ENCODE results near the gene GHRL. TPM values are rescaled to one million over a fixed set of nuclear protein-coding genes. Genes with fewer than 3 reads are reported as not detected.

GHRL gene
- total RNA-seq, 1 experiment from 2014 or later, result not detected

DNA sequence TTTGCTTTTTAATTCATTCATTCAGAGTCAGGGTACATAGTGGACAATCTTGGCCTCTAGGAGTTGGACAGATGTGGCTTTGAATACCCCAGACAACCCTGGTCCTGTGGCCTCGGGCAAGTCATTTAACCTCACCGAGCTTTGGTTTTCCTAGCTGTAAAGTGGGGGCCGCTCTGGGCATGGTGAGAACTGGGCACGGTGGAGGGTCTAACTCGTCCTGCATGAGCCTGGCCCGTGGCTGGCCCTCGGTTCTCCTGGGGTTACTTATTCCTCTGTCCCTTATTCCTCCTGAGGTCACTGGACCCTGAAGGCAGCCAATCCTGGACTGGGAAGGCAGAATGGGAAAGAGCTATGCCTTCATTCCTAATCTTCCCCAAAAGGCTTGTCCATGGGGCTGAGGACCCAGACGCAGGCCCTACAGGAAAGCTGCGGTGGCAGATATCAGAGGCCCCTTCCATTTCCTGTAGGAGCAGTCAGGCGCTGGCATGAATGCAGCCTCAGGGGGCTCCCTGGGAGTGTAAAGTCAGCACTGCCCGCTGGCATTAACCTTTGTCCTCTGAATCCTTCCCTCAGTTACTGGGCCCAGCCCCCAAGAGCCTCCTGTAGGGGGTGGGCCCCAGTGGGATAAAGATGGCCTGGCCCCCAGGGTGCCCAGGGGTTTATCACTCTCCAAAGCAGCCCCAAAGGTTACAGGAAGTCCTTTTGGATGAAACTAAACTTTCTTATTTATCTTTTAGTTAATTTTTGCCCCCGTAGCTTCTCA lies 46.0 kb upstream of the GHRL start:
- ChIA-PET POLR2A (no interaction called here), CTCF (no interaction called here), RAD21 (ENCODE audit: low non-redundant PET in 1 of 2, low total read pairs in 2 of 2, uncharacterized antibody in 2 of 2, unreplicated experiment in 2 of 2) (no interaction called here)
- Histone ChIP-seq H3K4me2 (ENCODE audit: low read length) (no peak overlapping the region), H3K4me3 (replicated peaks in 1 of 2; ENCODE audit: low read depth in 1 of 2, low read length in 2 of 2) (no peak overlapping the region), H3K9me3 (ENCODE audit: control insufficient read depth in 1 of 2, insufficient read depth in 1 of 2, low read depth in 1 of 2, low read length in 2 of 2) (no peaks in the 10 kb centered on the region), H3K27ac (ENCODE audit: low read depth, low read length) (no peak overlapping the region), H3K79me2 (ENCODE audit: insufficient read depth, low read length) (no peaks in the 10 kb centered on the region), H3K9me2 (ENCODE audit: insufficient read depth) (no peaks in the 10 kb centered on the region), H3K4me1 (ENCODE audit: control insufficient read depth in 1 of 2, insufficient read depth in 2 of 2, low read length in 2 of 2) (no peaks in the 10 kb centered on the region), H3K36me3 (ENCODE audit: control insufficient read depth in 1 of 2, insufficient read depth in 2 of 2, low read length in 2 of 2) (no peaks in the 10 kb centered on the region), H2AFZ (ENCODE audit: low read depth, low read length, poor library complexity, severe bottlenecking) (no peak overlapping the region), H4K20me1 (ENCODE audit: insufficient read depth) (no peaks in the 10 kb centered on the region), H3K9ac (ENCODE audit: low read length) (no peak overlapping the region), H3K27me3 (ENCODE audit: insufficient read depth, low read length) (no peaks in the 10 kb centered on the region)
- no TSS peak for BruUV-seq (replicated peaks)
- intact Hi-C loops (cut with micrococcal nuclease), result no loop called here
- TF ChIP-seq ZNF274 (IDR thresholded peaks at IDR 0.05; ENCODE audit: low read depth, low read length) (no peak), TCF7L2 (IDR thresholded peaks at IDR 0.05; ENCODE audit: borderline replicate concordance, extremely low read depth, insufficient read depth, insufficient read length) (no peak)
- no peak for DNase-seq (ENCODE audit: low read depth, low spot score)
- no peak for ATAC-seq

DNA sequence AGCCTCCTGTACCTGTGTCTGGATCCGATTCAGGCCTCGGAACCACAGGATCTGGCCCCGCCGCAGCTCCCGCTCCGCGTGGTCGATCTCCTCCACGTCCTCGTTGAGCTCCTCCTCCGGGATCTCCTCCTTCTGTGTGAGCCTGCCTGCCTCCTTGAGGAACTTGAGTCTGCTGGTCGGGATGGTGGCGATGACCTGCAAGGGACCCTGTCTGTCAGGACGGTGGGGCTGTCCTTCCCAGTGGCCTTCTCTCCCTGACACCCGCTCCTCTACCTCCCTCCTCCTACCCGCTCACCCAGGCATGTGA lies 45.4 kb upstream of the GHRL start:
- intact Hi-C loops (cut with micrococcal nuclease), result no loop called here
- Histone ChIP-seq H3K27me3 (ENCODE audit: insufficient read depth, low read length) (no peaks in the 10 kb centered on the region), H3K9ac (ENCODE audit: low read length) (no peak overlapping the region), H3K4me2 (ENCODE audit: low read length) (no peak overlapping the region), H3K9me3 (ENCODE audit: control insufficient read depth in 1 of 2, insufficient read depth in 1 of 2, low read depth in 1 of 2, low read length in 2 of 2) (no peaks in the 10 kb centered on the region), H3K27ac (ENCODE audit: low read depth, low read length) (no peak overlapping the region), H3K9me2 (ENCODE audit: insufficient read depth) (no peaks in the 10 kb centered on the region), H3K36me3 (ENCODE audit: control insufficient read depth in 1 of 2, insufficient read depth in 2 of 2, low read length in 2 of 2) (no peaks in the 10 kb centered on the region), H3K4me1 (ENCODE audit: control insufficient read depth in 1 of 2, insufficient read depth in 2 of 2, low read length in 2 of 2) (no peaks in the 10 kb centered on the region), H4K20me1 (ENCODE audit: insufficient read depth) (no peaks in the 10 kb centered on the region), H2AFZ (ENCODE audit: low read depth, low read length, poor library complexity, severe bottlenecking) (no peak overlapping the region), H3K4me3 (replicated peaks in 1 of 2; ENCODE audit: low read depth in 1 of 2, low read length in 2 of 2) (no peak overlapping the region), H3K79me2 (ENCODE audit: insufficient read depth, low read length) (no peaks in the 10 kb centered on the region)
- TF ChIP-seq ZFX (IDR thresholded peaks at IDR 0.05) (no peak), FOSL1 (IDR thresholded peaks at IDR 0.05; ENCODE audit: low read depth) (no peak), CBX3 (IDR thresholded peaks at IDR 0.05; ENCODE audit: low read depth) (no peak), EGR1 (IDR thresholded peaks at IDR 0.05; ENCODE audit: low read depth) (no peak), YY1 (IDR thresholded peaks at IDR 0.05; ENCODE audit: extremely low read depth, insufficient replicate concordance, low read depth, low read length) (no peak), EZH2 (IDR thresholded peaks at IDR 0.05) (no peak), SP1 (IDR thresholded peaks at IDR 0.05; ENCODE audit: low read depth) (no peak), ZNF274 (IDR thresholded peaks at IDR 0.05; ENCODE audit: low read depth, low read length) (no peak), SRF (IDR thresholded peaks at IDR 0.05; ENCODE audit: low read depth) (no peak), POLR2A (IDR thresholded peaks at IDR 0.05; ENCODE audit: borderline replicate concordance, extremely low read depth, insufficient read depth, insufficient read length) (no peak), TCF7L2 (IDR thresholded peaks at IDR 0.05; ENCODE audit: borderline replicate concordance, extremely low read depth, insufficient read depth, insufficient read length) (no peak)
- TF ChIP-seq, protein P1, sequence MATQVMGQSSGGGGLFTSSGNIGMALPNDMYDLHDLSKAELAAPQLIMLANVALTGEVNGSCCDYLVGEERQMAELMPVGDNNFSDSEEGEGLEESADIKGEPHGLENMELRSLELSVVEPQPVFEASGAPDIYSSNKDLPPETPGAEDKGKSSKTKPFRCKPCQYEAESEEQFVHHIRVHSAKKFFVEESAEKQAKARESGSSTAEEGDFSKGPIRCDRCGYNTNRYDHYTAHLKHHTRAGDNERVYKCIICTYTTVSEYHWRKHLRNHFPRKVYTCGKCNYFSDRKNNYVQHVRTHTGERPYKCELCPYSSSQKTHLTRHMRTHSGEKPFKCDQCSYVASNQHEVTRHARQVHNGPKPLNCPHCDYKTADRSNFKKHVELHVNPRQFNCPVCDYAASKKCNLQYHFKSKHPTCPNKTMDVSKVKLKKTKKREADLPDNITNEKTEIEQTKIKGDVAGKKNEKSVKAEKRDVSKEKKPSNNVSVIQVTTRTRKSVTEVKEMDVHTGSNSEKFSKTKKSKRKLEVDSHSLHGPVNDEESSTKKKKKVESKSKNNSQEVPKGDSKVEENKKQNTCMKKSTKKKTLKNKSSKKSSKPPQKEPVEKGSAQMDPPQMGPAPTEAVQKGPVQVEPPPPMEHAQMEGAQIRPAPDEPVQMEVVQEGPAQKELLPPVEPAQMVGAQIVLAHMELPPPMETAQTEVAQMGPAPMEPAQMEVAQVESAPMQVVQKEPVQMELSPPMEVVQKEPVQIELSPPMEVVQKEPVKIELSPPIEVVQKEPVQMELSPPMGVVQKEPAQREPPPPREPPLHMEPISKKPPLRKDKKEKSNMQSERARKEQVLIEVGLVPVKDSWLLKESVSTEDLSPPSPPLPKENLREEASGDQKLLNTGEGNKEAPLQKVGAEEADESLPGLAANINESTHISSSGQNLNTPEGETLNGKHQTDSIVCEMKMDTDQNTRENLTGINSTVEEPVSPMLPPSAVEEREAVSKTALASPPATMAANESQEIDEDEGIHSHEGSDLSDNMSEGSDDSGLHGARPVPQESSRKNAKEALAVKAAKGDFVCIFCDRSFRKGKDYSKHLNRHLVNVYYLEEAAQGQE (IDR thresholded peaks at IDR 0.05; ENCODE audit: low read depth), result no peak
- TF ChIP-seq, protein P2, sequence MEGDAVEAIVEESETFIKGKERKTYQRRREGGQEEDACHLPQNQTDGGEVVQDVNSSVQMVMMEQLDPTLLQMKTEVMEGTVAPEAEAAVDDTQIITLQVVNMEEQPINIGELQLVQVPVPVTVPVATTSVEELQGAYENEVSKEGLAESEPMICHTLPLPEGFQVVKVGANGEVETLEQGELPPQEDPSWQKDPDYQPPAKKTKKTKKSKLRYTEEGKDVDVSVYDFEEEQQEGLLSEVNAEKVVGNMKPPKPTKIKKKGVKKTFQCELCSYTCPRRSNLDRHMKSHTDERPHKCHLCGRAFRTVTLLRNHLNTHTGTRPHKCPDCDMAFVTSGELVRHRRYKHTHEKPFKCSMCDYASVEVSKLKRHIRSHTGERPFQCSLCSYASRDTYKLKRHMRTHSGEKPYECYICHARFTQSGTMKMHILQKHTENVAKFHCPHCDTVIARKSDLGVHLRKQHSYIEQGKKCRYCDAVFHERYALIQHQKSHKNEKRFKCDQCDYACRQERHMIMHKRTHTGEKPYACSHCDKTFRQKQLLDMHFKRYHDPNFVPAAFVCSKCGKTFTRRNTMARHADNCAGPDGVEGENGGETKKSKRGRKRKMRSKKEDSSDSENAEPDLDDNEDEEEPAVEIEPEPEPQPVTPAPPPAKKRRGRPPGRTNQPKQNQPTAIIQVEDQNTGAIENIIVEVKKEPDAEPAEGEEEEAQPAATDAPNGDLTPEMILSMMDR (IDR thresholded peaks at IDR 0.05 in 2 of 3, conservative IDR thresholded peaks at IDR 0.05 in 1 of 3; ENCODE audit: borderline replicate concordance in 1 of 3, insufficient read depth in 1 of 3, low read depth in 2 of 3, low read length in 2 of 3), result no peak
- no peak for DNase-seq (ENCODE audit: low read depth, low spot score)
- ChIA-PET CTCF (no interaction called here), RAD21 (ENCODE audit: low non-redundant PET in 1 of 2, low total read pairs in 2 of 2, uncharacterized antibody in 2 of 2, unreplicated experiment in 2 of 2) (no interaction called here), POLR2A (no interaction called here)
- ATAC-seq, result no peak
- no TSS peak for BruUV-seq (replicated peaks)

Measured in HCT116 (cell line).